Activated CD8-positive, alpha-beta memory T cell treated with anti-CD3 and anti-CD28 coated beads, Interleukin-2, amount 50 U/mL, for 48 hours (primary cell): ENCODE measurements around the gene NFATC2.

Source experiments
- DNase-seq: peaks from one replicate; pipeline ENCODE4 v3.0.0-alpha.2; 2020

Gene NFATC2

DNA sequence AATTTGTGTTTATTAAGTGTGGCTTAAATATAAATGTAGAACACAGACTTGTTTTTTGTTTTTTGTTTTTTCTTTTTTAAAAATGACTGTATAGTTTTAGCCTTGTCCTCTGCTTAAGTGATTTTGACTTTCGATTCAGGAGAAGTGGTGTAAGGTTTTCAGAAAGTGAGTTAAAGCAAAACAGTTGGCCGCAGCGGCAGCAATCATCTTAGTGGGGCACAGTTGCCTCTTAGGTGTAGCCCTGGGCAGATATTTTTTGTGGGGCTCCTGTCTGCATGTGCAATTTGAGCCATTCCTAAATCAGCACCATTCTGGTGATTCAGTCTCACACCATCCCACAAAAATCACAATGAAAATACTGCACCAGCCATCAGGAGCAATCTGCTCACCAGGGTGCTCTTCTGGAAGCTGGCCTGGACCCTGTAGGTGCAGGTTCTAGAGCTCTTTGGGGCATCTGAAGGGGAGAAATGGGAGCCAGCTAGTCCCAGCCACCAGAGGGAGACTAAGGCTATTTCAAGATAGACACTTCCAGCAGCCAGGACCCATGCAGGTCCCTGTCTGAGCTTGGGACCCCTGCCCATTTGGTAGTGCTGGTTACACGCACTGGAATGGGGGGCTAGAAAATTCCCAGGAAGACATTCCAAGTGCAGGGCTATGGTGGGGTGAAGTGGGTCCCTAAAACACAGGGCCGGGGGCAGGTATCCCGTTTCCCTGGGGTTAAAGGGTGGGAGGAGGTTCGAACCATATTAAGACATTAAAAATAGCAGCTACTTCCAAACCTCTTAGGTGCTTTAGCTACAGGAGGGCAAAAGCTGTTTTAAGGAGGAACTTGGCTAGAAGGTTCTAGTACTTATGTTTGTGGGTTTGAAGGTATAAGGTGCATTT, 156.6 kb downstream of the NFATC2 start:
- no peak for DNase-seq

DNA sequence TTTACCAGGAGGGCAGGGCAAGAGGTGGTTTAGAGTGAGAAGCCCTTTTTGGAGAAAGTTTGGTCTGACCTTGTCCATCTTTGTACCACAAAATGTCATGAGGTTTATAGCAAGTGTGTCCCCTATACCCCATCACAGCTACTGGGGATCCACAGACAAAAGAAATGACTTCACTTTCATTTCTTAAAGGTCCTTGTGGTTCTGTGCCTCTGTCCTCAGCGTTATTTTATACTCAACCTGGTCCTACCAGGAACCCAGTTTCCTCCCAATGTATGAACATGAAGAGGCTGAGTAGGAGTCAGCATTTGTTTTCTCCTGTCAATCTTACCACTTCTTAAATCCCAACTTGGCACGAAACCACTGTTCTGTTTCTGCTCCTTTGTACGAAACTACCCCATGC, 157.6 kb downstream of the NFATC2 start:
- DNase-seq, result no peak

DNA sequence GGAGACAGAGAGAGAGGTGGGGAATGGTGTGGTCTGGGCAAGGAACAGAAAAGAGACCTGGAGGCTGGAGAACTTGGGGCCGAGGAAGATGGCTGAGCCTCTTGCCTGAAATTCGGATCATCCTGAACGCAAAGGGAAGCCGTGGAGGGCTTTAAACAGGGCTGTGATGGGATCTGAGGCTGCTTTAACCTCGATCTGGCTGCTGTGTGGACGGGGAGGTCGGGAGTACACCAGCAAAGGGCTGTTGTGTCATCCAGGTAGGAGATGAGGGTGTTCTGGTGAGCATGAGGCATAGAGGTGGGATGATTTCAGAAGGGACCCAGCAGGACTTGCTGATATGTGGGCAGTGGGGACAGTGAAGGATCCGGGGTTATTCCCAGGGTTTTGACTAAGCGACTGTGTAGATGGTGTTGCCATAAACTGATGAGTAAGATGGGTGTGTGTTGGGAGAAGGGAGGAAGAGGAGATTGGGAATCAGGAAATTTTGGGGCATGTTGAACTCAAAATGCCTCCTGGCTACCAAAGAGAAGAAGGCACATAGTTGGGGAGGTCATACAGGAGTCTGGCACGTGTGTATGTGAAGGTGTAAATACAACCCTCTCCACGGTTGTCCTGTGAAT, 158.5 kb downstream of the NFATC2 start:
- no peak for DNase-seq

DNA sequence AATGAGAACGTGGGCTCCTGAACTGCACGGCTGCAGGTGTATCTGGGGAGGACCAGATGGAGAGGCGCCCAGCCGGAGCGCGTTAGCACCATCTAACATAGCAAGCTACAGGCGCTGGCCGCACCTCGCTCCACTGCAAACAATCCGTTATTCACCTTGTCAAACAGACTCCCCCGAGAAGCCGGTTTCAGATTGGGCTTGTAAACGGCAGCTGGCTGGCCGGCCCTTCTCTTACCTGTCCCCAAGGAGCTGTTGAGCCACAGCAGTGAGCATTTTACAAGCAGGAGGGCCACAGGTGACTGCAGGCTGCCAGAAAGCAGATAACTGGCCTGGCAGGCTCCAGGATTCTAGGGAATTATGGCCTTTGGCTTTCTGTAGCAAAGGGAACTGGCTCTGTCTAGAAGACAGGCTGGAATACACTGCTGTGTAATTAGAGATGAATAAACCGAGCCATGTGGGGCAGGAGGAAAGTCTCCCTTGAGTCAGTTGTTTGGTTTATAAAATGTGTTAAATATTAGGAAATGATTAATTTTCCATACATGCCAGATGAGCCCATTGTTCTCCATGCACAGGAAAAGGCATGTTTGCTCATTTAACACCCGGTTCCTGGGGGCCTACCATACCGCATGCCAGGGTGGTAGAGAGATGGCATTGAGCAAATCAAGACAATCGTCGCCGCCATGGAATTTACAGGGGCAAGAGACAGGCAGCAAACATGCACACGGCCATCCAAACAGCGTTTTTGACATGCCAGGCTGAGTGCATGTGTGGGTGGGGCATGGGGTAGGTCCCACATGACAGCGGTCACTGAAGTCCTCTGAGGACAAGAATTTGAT, 159.3 kb downstream of the NFATC2 start:
- DNase-seq, result no peak

DNA sequence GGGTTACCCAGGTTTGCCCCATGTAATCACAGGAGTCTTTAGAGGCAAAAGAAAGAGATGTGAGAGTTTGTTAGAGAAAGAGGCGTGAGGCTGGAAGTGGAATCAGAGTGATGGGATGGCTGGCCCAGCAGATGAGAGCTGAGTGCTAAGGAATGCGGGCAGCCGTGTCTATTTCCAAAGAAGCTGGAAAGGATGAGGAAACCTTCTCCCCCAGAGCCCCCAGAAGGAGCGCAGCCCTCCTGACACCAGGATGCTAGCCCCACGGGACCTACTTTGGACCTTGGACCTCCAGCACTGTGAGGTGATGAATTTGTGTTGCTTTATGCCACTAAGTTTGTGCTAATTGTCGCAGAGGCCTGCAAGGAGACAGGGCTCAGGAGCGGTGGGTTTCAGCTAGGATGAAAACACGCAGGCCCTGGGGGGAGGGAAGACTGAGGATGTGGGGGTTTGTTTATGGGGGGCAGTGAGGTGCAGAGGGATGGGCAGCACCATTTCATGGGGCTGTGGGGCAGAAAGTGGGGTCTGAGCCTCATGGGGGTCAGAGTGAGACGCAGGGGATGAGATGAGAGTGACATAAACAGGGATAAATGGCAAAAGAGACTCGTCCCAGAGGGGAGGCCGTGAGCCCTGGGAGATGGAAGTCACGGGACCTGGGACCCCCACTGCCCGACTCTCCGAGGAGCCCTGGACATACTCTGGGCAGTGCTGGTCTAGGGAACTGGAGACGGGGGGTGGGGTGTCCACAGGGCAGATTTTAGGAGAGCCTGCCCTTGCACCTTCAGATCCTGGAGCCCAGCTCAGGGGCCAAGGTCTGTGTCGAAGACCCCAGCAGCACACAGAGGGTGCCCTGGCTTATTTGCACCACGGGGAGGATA, 160.2 kb downstream of the NFATC2 start:
- no peak for DNase-seq

DNA sequence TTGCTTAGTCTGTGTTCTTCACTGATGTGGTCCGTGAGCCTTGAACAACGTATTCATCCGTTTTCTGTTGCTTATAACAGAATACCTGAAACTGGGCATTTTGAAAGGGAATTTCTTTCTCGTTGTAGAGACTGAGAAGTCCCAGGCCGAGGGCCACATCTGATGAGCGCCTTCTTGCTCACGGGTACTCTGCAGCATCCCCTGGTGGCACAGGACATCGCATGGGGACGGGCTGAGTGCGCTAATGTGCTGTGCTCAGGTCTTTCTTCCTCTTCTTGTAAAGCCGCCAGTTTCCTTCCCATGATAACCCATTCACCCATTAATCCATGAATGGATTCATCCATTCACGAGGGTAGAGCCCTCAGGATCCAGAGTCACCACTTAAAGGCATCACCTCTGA, 161.0 kb downstream of the NFATC2 start:
- no peak for DNase-seq

DNA sequence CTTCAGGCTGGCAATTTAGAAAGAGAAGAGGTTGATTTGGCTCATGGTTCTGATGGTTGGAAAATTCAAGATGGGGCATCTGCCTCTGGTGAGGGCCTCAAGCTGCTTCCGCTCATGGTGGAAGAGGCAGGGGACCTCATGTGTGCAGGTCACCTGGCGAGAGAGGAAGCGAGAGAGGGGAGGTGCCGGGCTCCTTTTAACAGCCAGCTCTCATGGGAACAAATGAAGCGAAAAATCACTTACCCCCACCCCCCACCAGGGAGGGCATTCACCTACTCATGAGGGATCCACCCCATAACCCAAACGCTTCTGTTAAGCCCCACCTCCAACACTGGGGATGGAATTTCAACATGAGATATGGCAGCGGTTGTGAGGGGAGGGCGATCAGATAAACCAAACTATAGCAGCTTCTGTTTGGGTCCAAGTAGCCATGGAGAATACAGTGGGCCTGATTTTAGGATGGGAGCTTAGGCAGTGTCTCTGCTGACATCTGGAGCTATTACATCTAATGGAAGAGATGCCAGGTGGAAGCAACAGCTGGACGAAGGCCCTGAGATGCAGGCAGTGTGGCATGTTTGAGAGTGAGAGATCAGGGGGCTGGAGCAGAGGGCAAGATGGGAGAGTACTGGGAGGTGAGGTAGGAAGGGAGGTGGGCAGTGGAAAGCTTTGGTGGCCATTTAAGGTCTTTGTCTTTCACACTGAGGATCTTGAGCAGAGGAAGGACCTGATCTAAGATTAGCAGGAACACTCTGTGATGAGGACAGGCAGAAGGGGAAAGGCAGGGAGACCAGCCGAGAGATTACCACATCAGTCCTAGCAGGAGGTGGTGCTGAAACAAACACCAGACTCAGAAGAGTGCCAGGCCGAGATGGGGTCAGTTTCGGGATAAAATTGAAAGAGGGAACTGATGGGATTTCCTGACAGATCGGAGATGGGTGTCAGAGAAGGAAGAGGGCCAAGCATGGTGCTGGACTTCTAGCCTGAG, 161.8 kb downstream of the NFATC2 start:
- DNase-seq, result no peak

DNA sequence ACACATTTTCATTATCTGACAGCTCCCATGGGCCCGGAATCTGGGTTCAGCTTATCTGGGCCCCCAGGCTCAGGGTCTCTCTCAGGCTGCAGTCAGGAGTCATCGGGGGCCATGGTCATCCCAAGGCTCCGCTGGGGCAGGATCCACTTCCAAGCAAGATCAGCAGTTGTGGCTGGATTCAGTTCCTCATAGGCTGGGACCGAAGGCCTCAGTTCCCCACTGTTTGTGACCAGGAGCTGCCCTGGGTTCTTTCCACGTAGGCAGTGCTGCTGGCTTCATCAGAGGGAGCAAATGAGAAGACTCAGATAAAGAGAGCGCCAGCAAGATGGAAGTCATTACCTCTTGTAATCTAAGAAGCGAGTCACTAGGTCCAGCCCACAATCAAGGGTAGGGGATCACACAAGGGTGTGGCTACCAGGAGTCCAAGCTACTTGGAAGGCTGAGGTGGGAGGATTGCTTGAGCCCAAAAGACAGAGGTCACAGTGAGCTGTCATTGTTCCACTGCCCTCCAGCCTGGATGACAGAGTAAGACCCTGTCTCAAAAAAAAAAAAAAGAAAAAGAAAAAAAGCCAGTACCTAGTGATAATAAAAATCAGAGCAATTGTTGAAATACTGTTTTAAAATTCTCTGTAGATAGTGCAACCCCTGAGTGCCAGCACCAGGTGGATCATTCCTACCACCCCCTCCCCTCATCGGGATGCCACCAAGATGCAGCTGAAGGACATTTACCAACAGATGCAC, 162.7 kb downstream of the NFATC2 start:
- DNase-seq, result no peak

DNA sequence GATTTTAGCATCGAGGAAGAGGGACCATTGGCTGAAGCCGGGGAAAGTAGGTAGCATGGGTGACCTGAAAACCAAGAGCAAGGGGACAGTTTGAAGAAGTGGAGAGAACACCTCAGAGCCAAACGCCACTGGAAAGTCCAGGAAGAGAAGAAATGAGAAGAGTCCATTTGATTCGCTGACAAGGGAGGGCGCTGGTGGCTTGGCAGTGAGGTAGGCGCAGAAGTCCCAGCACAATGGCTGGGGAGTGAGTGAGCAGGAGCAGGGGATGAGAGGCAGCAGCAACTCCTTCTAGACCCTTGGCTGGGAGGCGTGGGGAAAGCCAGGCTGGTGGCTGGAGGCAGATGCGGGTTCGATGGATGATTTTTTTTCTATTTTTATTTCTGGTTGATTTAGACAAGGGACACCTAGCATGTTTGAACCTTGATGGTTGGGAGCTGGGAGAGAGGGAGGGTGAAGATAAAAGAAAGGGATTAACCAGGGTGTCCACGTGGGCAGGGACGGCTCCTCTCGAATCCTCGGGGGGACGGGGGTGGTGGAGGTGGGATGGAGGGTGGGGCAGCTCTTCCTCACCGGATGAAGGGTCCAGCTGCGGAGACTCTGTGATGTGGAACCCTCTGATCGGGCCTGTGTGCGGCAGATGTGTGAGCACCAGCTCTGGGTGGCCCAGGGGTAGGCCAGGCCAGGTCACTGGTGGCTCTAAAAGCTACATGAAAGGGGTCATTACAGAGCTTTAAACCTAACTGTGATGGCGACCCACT, 164.2 kb downstream of the NFATC2 start:
- DNase-seq, result no peak

DNA sequence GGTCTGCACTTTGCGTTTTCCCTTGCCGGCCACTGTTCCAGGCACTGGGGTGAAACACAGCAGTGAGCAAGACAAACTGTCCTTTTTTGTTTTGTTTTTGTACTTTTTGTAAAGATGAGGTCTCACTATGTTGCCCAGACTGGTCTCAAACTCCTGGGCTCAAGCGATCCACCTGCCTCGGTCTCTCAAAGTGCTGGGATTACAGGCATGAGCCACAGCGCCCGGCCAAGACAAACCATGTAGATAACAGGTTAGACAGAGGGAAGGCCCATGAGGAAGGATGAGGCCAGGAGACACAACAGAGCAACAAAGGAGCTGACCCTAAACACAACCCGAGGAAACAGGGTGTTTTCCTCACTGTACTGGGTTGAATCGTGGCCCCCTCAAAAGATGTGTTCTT, 165.4 kb downstream of the NFATC2 start:
- DNase-seq, result no peak

DNA sequence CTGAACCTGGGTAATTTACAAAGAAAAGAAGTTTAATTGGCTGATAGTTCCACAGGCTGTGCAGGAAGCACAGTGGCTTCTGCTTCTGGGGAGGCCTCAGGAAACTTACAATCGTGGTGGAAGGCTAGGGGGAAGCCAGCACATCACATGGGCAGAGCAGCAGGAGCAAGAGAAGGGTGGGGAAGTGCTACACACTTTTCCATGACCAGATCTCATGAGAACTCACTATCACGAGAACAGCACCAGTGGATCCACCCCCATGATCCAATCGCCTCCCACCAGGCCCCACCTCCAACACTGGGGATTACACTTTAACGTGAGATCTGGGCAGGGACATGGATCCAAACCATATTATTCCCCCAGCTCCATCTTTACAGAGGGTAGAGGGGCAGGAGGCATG, 166.4 kb downstream of the NFATC2 start:
- DNase-seq, result no peak

DNA sequence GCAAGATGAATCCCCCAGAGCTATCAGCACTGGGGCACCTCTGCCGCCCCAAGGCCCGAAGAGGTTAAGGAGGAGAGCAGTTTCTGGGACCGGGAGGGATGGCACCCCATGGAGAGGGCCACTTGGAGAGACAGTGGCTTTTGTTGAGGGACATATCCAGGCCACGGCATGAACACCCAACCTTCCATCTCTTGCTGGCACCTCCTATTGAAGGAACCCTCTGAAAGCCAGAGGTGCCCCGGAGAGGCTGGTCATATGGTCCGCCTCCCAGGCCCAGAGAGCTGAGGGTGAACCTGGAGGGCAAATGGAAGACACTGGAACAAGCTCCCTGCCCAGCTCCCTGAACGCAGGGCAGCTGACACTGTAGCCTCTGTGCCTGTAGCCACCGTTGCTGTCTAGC, 167.0 kb downstream of the NFATC2 start:
- no peak for DNase-seq

DNA sequence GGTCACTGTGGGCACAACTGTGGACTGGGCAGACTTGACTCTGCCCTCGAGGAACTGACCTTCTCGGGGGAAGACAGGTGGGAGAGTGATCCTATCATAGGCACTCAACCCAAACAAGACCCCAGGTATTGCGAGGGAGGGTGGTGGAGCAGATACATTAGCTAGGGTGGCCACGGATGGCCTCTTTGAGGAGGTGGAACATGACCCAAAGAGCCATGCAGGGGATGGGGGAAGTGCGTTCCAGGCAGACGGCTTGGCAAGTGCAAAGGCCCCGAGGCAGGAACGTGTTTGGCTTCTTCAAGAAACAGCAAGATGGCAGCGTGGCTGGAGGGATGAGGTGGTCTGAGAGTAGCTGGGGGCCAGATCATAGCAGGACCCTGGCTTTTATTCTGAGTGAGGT, 167.6 kb downstream of the NFATC2 start:
- DNase-seq, result no peak

DNA sequence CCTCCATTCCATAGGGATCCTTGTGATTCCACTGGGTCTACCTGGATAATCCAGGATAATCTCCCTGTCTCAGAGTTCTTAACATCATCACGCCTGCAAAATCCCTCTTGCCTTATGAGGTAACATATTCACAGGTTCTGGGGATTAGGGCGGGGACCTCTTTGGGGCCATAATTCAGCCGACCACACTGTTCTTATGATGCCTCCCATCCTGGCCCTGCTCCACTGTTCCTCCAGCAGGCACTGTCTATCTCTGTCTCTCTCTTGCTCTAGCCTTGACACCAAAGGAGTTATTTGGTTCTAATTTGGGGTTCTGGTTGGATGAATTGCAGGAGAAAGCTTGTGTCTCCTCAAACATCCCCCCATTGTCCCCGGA, 168.1 kb downstream of the NFATC2 start:
- no peak for DNase-seq

DNA sequence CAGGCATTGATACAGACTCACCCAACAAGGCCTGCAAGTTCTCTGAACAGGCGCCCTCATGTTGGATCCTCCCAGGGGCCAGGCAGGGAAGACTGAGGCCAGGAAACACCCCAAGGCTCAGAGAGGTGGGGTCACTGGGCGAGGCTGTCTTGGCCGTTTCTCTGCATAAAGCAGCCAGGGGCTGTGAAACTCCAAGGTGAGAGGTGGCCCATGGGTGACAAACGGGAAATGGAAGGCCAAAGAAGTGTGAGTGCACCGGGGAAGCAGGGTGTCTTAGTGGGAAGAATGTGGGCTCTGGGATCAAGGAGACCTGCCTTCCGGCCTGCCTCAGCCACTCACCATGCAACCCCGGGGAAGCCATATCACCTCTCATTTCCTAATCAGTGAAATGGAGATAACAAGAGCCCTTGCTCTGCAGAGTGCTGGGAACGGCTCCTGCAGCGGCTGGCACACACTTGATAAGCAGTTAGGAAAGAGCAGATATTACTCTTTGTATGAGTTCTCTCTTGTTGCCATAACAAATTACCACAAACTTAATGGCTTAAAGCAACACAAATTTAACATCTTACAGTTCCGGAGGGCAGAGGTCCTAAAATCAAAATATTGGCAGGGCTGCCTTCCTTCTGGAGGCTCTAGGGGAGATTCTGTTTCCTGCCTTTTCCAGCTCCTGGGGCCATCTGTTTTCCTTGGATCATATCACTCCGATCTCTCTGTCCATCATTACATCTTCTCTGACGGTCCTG, 168.6 kb downstream of the NFATC2 start:
- no peak for DNase-seq

DNA sequence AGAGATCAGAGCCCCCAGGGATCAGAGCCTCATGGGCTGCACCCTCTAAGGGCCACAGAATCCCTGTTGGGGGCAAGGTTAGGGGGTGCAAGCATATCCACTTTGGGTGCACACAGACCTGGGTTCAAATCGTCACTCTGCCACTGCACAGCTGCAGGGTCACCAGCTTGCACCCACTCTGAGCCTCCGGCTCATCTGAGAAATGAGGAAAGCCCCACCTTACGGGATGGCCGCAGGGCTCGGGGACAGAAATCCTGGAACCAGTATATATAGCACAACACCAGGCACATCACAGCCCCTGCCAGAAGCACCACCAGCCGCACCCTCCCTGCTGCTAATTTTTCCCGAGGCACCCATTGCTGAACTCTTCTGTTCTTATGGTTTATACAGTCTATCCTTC, 169.6 kb downstream of the NFATC2 start:
- no peak for DNase-seq

DNA sequence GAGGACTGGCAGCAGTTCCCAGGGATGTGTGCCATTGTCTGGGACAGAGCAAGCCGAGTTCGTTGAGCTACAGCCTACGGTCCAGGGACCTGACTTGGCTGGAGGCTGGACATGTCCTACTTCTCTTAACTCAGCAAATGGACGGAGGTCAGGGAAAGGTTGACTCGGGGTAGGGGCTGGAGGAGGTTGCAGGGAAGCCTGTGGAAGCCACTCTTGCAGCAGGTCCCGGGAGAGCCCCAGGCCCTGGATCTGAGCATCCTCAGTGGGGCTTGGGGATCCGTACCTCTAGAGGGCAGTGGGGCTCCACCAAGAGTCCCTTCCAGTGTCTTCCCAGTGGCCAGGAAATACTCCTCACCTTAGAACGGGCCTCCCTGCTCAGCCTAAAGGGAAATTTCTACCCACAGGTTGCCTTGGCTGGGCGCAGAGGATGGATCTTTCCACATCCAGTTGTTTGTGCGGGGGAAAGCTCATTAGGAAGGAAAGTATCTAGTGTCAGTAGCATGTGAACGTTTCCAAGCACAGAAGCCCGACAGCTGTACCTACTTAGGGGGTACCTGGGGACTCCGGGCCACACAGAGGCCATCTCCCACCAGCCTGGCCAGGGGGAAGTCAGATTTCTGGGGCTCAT, 170.2 kb downstream of the NFATC2 start:
- peak; percentile 77 for DNase-seq

DNA sequence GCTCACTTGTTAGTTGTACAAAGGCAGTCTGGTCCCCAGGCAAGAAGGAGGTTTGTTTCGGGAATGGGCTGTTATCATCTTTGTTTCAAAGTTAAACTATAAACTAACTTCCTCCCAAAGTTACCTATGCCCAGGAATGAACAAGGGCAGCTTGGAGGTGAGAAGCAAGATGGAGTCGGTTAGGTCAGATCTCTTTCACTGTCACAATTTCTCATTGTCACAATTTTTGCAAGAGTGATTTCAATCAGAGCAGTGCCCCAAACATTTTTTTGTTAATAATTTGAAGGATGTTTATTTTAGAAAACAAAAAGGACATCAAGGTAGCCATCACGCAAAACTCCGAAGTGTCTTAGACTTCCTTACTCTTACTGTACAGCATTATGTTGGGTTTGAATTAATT, 170.8 kb downstream of the NFATC2 start:
- no peak for DNase-seq

DNA sequence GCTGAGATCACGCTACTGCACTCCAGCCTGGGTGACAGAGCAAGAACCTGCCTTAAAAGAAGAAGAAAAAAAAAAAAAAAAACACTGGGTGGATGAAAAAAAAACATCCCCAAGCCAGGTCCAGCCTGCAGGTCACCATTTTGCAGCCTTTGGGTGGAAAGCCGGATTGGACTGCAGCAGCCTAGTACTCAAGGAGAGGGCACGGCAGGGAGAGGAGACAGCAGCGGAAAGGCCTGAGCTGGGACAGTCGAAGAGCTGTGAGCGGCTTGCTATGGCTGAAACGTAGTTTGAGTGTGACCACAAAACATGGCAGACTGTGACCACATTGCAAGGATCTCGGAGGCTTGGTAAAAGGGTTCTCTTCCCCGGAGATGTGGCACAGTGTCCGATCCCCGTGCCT, 173.0 kb downstream of the NFATC2 start:
- no peak for DNase-seq
